ENCODE data around the gene ISCU.
"Not testable (repeated sequence)": the region's sequence is repeated elsewhere in the genome, so short reads cannot be mapped to it uniquely, and the experiment has no call there.

The ISCU gene

GRCh38 chr12:108543652-108544051, 18.7 kb upstream of the ISCU start:
- DNase-seq (ENCODE audit: low read depth), result no peak

- no peak for DNase-seq (ENCODE audit: low read depth)
Observed at GRCh38 chr12:108547686-108548085, 14.7 kb upstream of the ISCU start.

GRCh38 chr12:108548954-108549521, 13.4 kb upstream of the ISCU start:
- no peak for DNase-seq (ENCODE audit: low read depth)

GRCh38 chr12:108551535-108551934, 10.9 kb upstream of the ISCU start:
- DNase-seq (ENCODE audit: low read depth), result no peak

GRCh38 chr12:108553799-108554198, 8.6 kb upstream of the ISCU start:
- DNase-seq (ENCODE audit: low read depth), result no peak

- DNase-seq (ENCODE audit: low read depth), result not testable (repeated sequence)
Observed at GRCh38 chr12:108555383-108555782, 7.0 kb upstream of the ISCU start.

GRCh38 chr12:108559007-108559655, 3.3 kb upstream of the ISCU start:
- DNase-seq (ENCODE audit: low read depth), result no peak

GRCh38 chr12:108559748-108560147, 2.6 kb upstream of the ISCU start:
- no peak for DNase-seq (ENCODE audit: low read depth)

GRCh38 chr12:108560321-108560721, 2.1 kb upstream of the ISCU start:
- DNase-seq (ENCODE audit: low read depth), result no peak

- peak; percentile 68 for DNase-seq (ENCODE audit: low read depth)
Observed at GRCh38 chr12:108560752-108561719, 1.4 kb upstream of the ISCU start, which contains the start of gene SART3. Gene SART3, minus strand, starts transcription at chr12:108561173. Its CDS starts 19 bp downstream, at chr12:108561154.

- DNase-seq (ENCODE audit: low read depth), result no peak
Observed at GRCh38 chr12:108561852-108562347, 496 bp upstream of the ISCU start.

- DNase-seq (ENCODE audit: low read depth), result peak; percentile 82
Observed at GRCh38 chr12:108563136-108563803, 874 bp downstream of the ISCU start.

GRCh38 chr12:108563804-108564151, 1.4 kb downstream of the ISCU start:
- DNase-seq (ENCODE audit: low read depth), result no peak

- no peak for DNase-seq (ENCODE audit: low read depth)
Observed at GRCh38 chr12:108564724-108565123, 2.3 kb downstream of the ISCU start.

GRCh38 chr12:108565146-108565545, 2.8 kb downstream of the ISCU start:
- no peak for DNase-seq (ENCODE audit: low read depth)

- peak; percentile 68 for DNase-seq (ENCODE audit: low read depth)
Observed at GRCh38 chr12:108565976-108566375, 3.6 kb downstream of the ISCU start.

GRCh38 chr12:108566452-108566851, 4.1 kb downstream of the ISCU start:
- DNase-seq (ENCODE audit: low read depth), result no peak

- no peak for DNase-seq (ENCODE audit: low read depth)
Observed at GRCh38 chr12:108567406-108568337, 5.3 kb downstream of the ISCU start.

- peak; percentile 38 for DNase-seq (ENCODE audit: low read depth)
Observed at GRCh38 chr12:108568338-108569154, 6.2 kb downstream of the ISCU start.
